Measurements from ENCODE around the gene APAF1.
A peak's percentile ranks its signal among the peaks of the same experiment; 100 is the strongest.

APAF1 gene

GRCh38 chr12:98646294-98647090 is 1.4 kb downstream of the APAF1 start (continued):
- TF ChIP-seq ZNF518A (tag by site-specific recombination; conservative IDR thresholded peaks at IDR 0.05; ENCODE audit: low read depth) (no peak), ZNF426 (tag by site-specific recombination; IDR thresholded peaks at IDR 0.05) (no peak), ZNF2 (tag by site-specific recombination; IDR thresholded peaks at IDR 0.05) (0 out of 2 replicates have a peak, but pooled peaks have one; percentile 7), ZNF239 (tag by site-specific recombination; IDR thresholded peaks at IDR 0.05) (no peak)

- CTCF ChIA-PET = interaction anchor here (1.8 to 7.8 kb wide), 2 partner anchors 85 to 160 kb away, joined by 5 to 69 read pairs; no protein-coding TSS in a partner anchor
- no peak for TF ChIP-seq ZBTB49 (tag by site-specific recombination; IDR thresholded peaks at IDR 0.05; ENCODE audit: low read depth)
- no peak for TF ChIP-seq PBX3 (CRISPR knock-in tag; IDR thresholded peaks at IDR 0.05)
- no peak for TF ChIP-seq ZNF121 (tag by site-specific recombination; IDR thresholded peaks at IDR 0.05)
- TF ChIP-seq ZFHX2 (tag by site-specific recombination; conservative IDR thresholded peaks at IDR 0.05) = no peak
- no peak for TF ChIP-seq HOXC10 (CRISPR knock-in tag; IDR thresholded peaks at IDR 0.05)
- TF ChIP-seq ZNF292 (tag by site-specific recombination; IDR thresholded peaks at IDR 0.05; ENCODE audit: borderline replicate concordance, low read depth) = no peak
- Histone ChIP-seq H3K27ac (ENCODE audit: extremely low read depth, low read depth, low read length) (no peak overlapping the region), H3K4me1 (ENCODE audit: control insufficient read depth, insufficient read depth, low read length) (no peaks in the 10 kb centered on the region), H3K9me3 (ENCODE audit: control insufficient read depth, insufficient read depth, low read depth, low read length) (no peaks in the 10 kb centered on the region), H3K36me3 (ENCODE audit: control insufficient read depth in 2 of 2, insufficient read depth in 1 of 2, low read length in 2 of 2) (peaks cover 28 to 44% of the 10 kb centered on the region in 2 experiments), H3K4me3 (ENCODE audit: low read depth, low read length) (no peak overlapping the region)
- POLR2A ChIA-PET = no interaction called here
These were observed 6.2 kb downstream of the APAF1 start for GRCh38 chr12:98651328-98651727.

GRCh38 chr12:98653866-98654493 is 8.9 kb downstream of the APAF1 start:
- Histone ChIP-seq H3K4me1 (ENCODE audit: control insufficient read depth, insufficient read depth, low read length) (no peaks in the 10 kb centered on the region), H3K9me3 (ENCODE audit: control insufficient read depth, insufficient read depth, low read depth, low read length) (no peaks in the 10 kb centered on the region), H3K36me3 (ENCODE audit: control insufficient read depth in 2 of 2, insufficient read depth in 1 of 2, low read length in 2 of 2) (peaks cover 35 to 56% of the 10 kb centered on the region in 2 experiments), H3K4me3 (ENCODE audit: low read depth, low read length) (no peak overlapping the region), H3K27ac (ENCODE audit: extremely low read depth, low read depth, low read length) (no peak overlapping the region)
- TF ChIP-seq ZNF549 (tag by site-specific recombination; IDR thresholded peaks at IDR 0.05) = no peak
- TF ChIP-seq GLIS1 (tag by site-specific recombination; IDR thresholded peaks at IDR 0.05) = no peak
- no peak for TF ChIP-seq GLI2 (tag by site-specific recombination; IDR thresholded peaks at IDR 0.05; ENCODE audit: borderline replicate concordance, low read depth)
- peak; percentile 91 for TF ChIP-seq ZNF654 (tag by site-specific recombination; IDR thresholded peaks at IDR 0.05; ENCODE audit: low read depth)
- TF ChIP-seq PRDM1 (tag by site-specific recombination; IDR thresholded peaks at IDR 0.05) = peak; percentile 95
- peak; percentile 53; the same call in 1 of the 2 replicates for TF ChIP-seq CTCF (tag by site-specific recombination; IDR thresholded peaks at IDR 0.05)
- POLR2A ChIA-PET = interaction anchor here (0.6 to 1.3 kb wide), 2 partner anchors 10 to 79 kb away, joined by 3 read pairs; partner anchors contain the start of gene IKBIP
- CTCF ChIA-PET = interaction anchor here (0.5 to 7.8 kb wide), 23 partner anchors 8 to 1615 kb away, joined by 3 to 69 read pairs (median 3); no protein-coding TSS in a partner anchor
